Stomach (tissue), 4 donors: ENCODE data around the gene TRABD.

Source experiments
- POLR2A ChIP-seq, 4 donors: fragments of 450-650 bp; IDR thresholded peaks; one replicate each; pipeline ENCODE4 v1.6.1; 2016; ENCODE audit warnings: antibody characterized with exemption in 4 of 4, control low read depth in 2 of 4, mild to moderate bottlenecking in 1 of 4, moderate library complexity in 1 of 4
- POLR2AphosphoS5 ChIP-seq, 3 donors: sonication (generic); formaldehyde crosslinking; IDR thresholded peaks; one replicate each; pipeline ENCODE4 v1.6.1; 2016; ENCODE audit warnings: antibody characterized with exemption in 3 of 3
- TF ChIP-seq, protein P1 (sequence below), 7 experiments: fragments of 450-650 bp in 4 of 7; fragments of 200-600 bp in 3 of 7; sonication (generic) in 3 of 7; IDR thresholded peaks; one replicate each; pipeline ENCODE4 v1.5.1; 2016 to 2019; ENCODE audit warnings: antibody characterized with exemption in 7 of 7, control low read depth in 2 of 7, mild to moderate bottlenecking in 1 of 7

DNA sequence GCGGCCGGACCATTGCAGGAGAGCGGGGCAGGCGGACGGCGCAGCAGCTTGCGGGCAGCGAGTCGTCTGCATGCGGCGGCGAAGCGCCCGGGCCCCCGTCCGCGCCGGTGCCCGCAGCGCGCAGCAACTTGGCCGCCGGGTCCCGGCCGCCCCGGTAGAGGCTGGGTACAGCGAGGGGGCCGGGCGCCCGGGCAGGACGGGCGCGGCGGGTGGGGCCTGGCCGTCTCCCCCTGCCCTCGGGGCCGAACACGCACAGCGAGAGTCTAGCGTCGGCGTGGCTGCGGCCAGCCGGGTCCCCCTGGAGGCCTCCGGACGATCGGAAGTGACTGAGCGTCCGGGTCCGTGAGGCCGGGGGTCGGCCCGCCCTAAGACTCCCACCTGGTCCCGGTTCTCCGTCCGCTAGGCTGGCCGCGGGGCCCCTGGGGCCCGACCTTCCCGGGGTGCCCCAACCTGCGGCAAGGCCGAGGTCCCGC lies 775 bp upstream of the TRABD start:
- no peak for TF ChIP-seq POLR2A (IDR thresholded peaks at IDR 0.05)
- TF ChIP-seq, protein P1, sequence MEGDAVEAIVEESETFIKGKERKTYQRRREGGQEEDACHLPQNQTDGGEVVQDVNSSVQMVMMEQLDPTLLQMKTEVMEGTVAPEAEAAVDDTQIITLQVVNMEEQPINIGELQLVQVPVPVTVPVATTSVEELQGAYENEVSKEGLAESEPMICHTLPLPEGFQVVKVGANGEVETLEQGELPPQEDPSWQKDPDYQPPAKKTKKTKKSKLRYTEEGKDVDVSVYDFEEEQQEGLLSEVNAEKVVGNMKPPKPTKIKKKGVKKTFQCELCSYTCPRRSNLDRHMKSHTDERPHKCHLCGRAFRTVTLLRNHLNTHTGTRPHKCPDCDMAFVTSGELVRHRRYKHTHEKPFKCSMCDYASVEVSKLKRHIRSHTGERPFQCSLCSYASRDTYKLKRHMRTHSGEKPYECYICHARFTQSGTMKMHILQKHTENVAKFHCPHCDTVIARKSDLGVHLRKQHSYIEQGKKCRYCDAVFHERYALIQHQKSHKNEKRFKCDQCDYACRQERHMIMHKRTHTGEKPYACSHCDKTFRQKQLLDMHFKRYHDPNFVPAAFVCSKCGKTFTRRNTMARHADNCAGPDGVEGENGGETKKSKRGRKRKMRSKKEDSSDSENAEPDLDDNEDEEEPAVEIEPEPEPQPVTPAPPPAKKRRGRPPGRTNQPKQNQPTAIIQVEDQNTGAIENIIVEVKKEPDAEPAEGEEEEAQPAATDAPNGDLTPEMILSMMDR (IDR thresholded peaks at IDR 0.05): no peak
- no peak for TF ChIP-seq POLR2AphosphoS5 (IDR thresholded peaks at IDR 0.05)
